Panc1 (cell line): ENCODE results near the gene B3GNT4.

Source experiments
- CTCF ChIP-seq: fragments of 450-650 bp; IDR thresholded peaks from 2 replicates; pipeline ENCODE4 v1.5.1; 2017; ENCODE audit warnings: mild to moderate bottlenecking
- POLR2AphosphoS5 ChIP-seq: IDR thresholded peaks from 2 replicates; pipeline ENCODE4 v1.6.1; 2012; ENCODE audit warnings: mild to moderate bottlenecking, low read depth, low read length, moderate library complexity
- REST ChIP-seq, 2 experiments: IDR thresholded peaks; 2 replicates each; pipeline ENCODE4 v1.6.1; 2011 to 2012; ENCODE audit warnings: low read depth in 2 of 2, control low read depth in 1 of 2, low read length in 1 of 2, mild to moderate bottlenecking in 1 of 2, moderate library complexity in 1 of 2; ENCODE audit not compliant: insufficient read depth in 1 of 2
- SIN3A ChIP-seq: IDR thresholded peaks from 2 replicates; pipeline ENCODE4 v1.6.1; 2012; ENCODE audit warnings: low read depth, mild to moderate bottlenecking, low read length, moderate library complexity, borderline replicate concordance; ENCODE audit not compliant: insufficient read depth
- TCF7L2 ChIP-seq: IDR thresholded peaks from 2 replicates; pipeline ENCODE4 v1.6.1; 2011; ENCODE audit warnings: mild to moderate bottlenecking, low read depth, low read length, inconsistent platforms

DNA sequence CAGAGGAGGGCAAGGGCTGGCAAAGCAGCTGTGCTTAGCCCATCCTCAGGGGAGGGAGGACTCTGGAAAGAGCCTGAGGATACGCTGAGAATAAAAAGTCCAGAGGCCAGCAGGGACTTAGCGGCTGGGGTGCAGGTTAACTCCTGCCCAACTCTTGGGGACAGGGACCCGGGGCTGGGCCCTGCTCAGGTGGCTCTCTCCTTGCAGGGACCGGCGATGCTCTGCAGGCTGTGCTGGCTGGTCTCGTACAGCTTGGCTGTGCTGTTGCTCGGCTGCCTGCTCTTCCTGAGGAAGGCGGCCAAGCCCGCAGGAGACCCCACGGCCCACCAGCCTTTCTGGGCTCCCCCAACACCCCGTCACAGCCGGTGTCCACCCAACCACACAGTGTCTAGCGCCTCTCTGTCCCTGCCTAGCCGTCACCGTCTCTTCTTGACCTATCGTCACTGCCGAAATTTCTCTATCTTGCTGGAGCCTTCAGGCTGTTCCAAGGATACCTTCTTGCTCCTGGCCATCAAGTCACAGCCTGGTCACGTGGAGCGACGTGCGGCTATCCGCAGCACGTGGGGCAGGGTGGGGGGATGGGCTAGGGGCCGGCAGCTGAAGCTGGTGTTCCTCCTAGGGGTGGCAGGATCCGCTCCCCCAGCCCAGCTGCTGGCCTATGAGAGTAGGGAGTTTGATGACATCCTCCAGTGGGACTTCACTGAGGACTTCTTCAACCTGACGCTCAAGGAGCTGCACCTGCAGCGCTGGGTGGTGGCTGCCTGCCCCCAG is 2.8 kb downstream of the B3GNT4 start:
- TF ChIP-seq CTCF (no peak), POLR2AphosphoS5 (peak; percentile 69; the same call in 1 of the 2 replicates), REST (IDR thresholded peaks at IDR 0.05; ENCODE audit: insufficient read depth in 1 of 2, low read depth in 2 of 2, low read length in 1 of 2) (no peak), TCF7L2 (no peak), SIN3A (0 out of 2 replicates have a peak, but pooled peaks have one; percentile 45)
